HG03521 (cell line): ENCODE results near the gene RHD.
"Not testable (repeated sequence)": the region's sequence is repeated elsewhere in the genome, so short reads cannot be mapped to it uniquely, and the experiment has no call there.

ENCODE experiments used
- ATAC-seq: cut with Tn5 transposase; IDR thresholded peaks from one replicate; pipeline ENCODE4 v1.9.1; 2021; ENCODE audit warnings: mild to moderate bottlenecking, moderate library complexity; ENCODE audit not compliant: unreplicated experiment

The RHD gene

GRCh38 chr1:25302330-25302729 is 30.0 kb downstream of the RHD start:
- ATAC-seq, result not testable (repeated sequence)

GRCh38 chr1:25304936-25305335 is 32.6 kb downstream of the RHD start:
- not testable (repeated sequence) for ATAC-seq

DNA sequence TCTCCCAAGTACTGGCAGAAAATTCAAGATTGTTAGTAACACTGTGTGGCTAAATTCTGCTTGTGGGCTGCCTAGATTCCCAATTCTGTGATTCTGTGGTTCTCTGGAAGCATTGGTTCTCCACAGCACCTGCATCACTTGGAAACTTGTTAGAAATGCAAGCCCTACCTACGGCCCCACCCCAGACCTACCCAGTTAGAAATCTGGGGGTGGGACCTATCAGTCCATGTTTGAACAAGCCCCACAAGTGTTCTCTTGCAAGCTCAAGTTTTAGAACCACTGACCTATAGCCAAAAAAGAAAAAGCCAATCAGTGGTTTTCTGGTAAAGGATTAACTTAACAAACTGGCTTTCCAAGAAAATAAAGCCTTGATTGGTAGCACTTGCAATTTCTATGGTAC is 35.9 kb downstream of the RHD start:
- ATAC-seq, result not testable (repeated sequence)

GRCh38 chr1:25309085-25309484 is 36.8 kb downstream of the RHD start:
- ATAC-seq, result not testable (repeated sequence)

GRCh38 chr1:25309486-25309885 is 37.2 kb downstream of the RHD start:
- not testable (repeated sequence) for ATAC-seq

- ATAC-seq, result not testable (repeated sequence)
These were observed 40.6 kb downstream of the RHD start for GRCh38 chr1:25312806-25313470.

GRCh38 chr1:25320314-25320938 is 48.1 kb downstream of the RHD start:
- not testable (repeated sequence) for ATAC-seq

DNA sequence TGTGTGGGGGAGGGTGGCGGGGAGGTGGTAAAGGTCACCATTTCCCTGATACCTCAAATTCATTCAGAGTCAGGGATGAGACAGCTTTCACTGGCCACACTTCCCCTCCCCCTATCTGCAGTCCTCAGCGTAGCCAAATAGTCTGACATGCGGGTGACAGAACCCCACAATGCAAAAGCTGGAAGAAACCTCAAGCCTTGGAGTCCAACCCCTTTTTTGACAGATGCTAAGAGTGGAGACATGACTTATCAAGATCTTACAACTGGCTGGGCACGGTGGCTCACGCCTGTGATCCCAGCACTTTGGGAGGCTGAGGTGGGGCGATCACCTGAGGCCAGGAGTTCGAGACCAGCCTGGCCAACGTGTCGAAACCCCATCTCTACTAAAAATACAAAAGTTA is 49.8 kb downstream of the RHD start:
- ATAC-seq, result not testable (repeated sequence)

DNA sequence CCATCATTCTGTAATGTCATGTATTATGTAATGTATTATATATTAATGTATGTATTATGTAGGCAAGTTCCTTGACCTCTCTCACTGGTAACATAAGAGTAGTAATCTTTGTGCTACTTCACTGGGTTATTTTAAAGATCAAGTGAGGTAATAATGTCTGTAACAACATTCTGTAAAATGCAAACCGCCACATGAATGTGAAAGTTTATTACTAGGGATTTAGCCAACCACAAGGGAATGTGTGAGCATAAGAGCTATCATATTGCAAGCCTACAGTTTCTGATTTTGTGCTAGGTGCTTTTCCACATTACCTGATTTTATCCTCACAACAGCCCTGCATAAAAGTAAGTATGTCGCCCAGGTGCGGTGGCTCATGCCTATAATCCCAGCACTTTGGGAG is 52.1 kb downstream of the RHD start:
- ATAC-seq, result not testable (repeated sequence)

DNA sequence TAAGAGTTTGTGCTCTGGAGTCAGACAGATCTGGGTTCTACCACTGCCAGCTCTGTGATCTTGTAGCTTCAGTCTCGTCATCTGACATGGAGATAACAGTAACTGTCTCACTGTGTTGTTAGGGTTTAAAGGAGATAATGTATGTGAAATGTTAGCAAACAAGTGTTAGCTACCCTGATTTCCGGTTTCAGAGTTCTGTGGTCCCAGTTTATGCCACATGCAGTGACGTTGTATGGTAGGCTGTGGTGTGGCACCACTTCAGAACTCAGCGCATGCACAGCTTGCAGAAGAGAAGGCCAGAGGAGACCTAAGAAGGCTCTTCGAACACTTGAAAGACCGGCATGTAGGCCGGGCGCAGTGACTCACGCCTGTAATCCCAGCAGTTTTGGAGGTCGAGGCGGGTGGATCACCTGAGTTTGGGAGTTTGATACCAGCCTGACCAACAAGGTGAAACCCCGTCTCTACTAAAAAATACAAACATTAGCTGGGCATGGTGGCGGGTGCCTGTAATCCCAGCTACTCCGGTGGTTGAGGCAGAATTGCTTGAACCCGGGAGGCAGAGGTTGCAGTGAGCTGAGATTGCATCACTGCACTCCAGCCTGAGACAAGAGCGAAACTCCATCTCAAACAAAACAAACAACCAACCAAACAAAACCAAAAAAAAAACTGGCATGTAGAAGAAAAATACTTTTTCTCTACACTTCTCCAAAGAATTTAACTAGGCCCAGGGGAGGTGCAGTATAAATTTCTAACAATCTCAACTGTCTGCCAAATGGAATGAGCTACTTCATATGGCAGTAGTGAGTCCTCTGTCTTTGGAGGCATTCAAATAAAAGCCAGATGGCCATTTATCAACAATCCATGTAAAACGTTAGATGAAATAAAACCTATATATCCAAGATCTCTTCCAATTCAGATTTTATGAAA is 55.8 kb downstream of the RHD start:
- ATAC-seq, result not testable (repeated sequence)

DNA sequence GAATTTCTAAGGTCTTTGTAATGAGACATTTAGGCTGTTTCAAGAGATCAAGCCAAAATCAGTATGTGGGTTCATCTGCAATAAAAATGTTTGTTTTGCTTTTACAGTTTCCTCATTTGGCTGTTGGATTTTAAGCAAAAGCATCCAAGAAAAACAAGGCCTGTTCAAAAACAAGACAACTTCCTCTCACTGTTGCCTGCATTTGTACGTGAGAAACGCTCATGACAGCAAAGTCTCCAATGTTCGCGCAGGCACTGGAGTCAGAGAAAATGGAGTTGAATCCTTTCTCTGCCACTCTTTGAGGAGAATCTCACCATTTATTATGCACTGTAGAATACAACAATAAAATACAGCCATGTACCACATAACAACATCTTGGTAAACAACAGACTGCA is 56.5 kb downstream of the RHD start:
- ATAC-seq, result not testable (repeated sequence)

DNA sequence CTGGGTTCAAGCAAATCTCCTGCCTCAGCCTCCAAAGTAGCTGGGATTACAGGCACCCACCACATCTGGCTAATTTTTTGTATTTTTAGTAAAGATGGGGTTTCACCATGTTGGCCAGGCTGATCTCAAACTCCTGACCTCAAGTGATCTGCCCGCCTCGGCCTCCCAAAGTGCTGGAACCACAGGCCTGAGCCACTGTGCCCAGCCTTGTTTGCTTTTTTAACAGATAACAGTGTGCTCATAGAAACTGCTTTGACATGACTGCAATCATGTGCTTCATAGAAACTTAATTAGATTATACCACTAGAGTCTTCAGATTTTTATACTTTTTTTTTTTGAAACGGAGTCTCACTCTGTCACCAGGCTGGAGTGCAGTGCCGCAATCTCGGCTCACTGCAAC is 57.0 kb downstream of the RHD start:
- ATAC-seq, result not testable (repeated sequence)

- ATAC-seq, result not testable (repeated sequence)
These were observed 57.6 kb downstream of the RHD start for GRCh38 chr1:25329950-25330349.

- not testable (repeated sequence) for ATAC-seq
These were observed 64.6 kb downstream of the RHD start for GRCh38 chr1:25336922-25337354.

DNA sequence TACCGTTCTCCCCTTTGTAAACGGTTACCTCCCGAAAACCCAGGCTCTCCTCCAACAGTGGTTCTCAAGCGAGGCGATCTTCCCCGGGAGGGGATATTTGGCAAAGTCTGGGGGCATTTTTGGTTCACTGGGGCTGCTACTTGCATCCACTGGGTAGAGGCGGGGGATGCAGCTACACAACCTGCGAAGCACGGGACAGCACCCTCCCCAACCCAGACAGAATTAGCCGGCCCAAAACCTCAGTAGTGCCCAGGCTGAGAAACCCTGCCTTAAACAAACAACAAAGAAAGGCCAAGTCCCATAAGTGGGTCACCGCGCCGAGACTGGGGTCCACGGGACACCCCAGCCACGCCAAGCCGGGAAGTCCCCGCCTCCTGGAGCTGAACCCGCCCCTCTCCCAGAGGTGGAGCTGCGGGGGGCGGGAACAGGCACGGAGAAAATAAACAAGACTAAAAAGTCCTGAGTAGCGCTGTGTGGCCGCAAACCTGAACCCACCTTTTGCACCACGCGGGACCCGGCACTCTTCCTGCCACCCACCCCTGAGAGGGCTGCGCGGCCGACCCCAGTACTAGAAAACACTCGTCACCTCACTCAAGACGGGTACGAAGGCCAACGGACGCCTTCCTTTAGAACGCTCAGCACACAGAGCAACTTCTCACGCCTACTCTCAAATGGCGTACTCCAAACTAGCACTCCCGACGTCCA is 65.3 kb downstream of the RHD start:
- peak; percentile 30 for ATAC-seq

- ATAC-seq, result peak; percentile 64
These were observed 66.1 kb downstream of the RHD start, which contains the start of gene TMEM50A for GRCh38 chr1:25338188-25338981. TSS of gene TMEM50A (plus strand) at chr1:25338334. CDS start at chr1:25340487, 2,153 bp downstream.

- no peak for ATAC-seq
These were observed 66.7 kb downstream of the RHD start for GRCh38 chr1:25338986-25339385.

DNA sequence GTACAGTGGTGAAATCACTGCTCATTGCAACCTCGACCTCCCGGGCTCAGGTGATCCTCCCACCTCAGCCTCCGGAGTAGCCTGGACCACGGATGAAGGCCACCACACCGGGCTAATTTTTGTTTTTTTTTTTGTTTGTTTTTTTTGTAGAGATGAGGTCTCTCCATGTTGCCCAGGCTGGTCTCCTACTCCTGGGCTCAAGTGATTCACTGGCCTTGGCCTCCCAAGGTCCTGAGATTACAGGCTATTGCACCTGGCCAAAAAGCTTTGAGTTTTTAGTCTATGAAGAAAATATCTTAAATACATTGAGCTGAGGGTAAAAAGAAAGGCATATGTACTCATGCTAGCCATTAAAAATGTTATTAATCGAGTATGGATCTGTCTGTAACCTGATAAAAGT is 69.4 kb downstream of the RHD start:
- ATAC-seq, result no peak

- ATAC-seq, result no peak
These were observed 70.5 kb downstream of the RHD start for GRCh38 chr1:25342846-25343245.

DNA sequence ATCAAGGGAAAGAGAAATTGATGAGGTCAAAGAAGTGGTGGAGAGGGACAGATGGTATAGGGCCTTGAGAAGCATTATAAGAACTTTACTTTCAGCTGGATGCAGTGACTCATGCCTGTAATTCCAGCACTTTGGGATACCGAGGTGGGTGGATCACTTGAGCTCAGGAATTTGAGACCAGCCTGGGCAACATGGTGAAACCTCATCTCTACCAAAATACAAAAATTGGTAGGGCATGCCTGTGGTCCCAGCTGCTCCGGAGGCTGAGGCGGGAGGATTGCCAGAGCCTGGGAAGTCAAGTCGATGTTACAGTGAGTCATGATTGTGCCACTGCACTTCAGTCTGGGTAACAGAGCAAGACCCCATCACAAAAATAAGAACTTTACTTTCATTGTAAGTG is 71.6 kb downstream of the RHD start:
- ATAC-seq, result no peak
